Frontal cortex (tissue), 4 donors: ENCODE data around the gene PLEKHF1. TPM values are rescaled to one million over a fixed set of nuclear protein-coding genes. Genes with fewer than 3 reads are reported as not detected.
"Not testable (repeated sequence)": the region's sequence is repeated elsewhere in the genome, so short reads cannot be mapped to it uniquely, and the experiment has no call there.

Experiments
- DNase-seq, 2 donors: peaks; one replicate each; pipeline ENCODE4 v3.0.0; 2012; ENCODE audit warnings: low spot score in 2 of 2
- FAIRE-seq: peaks from 2 replicates; lab custom pipeline; 2012; peaks lifted over from hg19 to GRCh38; lab: Jason Lieb, UNC
- total RNA-seq: library from RNA; depleted of rRNA; stranded (reverse); fragments of >200 nt; gene quantifications from one replicate; pipeline ENCODE4 v1.2.3, GENCODE V29; 2014
- donor health status: control.
- donor health status: control.
- donor health status: control.

The PLEKHF1 gene
- total RNA-seq, 1 donor from 2014 or later, result 2.0 TPM

GRCh38 chr19:29662604-29663404 is 2.5 kb upstream of the PLEKHF1 start:
- FAIRE-seq, result no peak
- peak in 1 of 2 donors; percentile 15 for DNase-seq

GRCh38 chr19:29663861-29664752 is 1.2 kb upstream of the PLEKHF1 start:
- DNase-seq, result no peak
- FAIRE-seq, result no peak

GRCh38 chr19:29664753-29665214 is 477 bp upstream of the PLEKHF1 start:
- no peak for FAIRE-seq
- DNase-seq, result no peak

GRCh38 chr19:29665826-29666577 is 741 bp downstream of the PLEKHF1 start:
- DNase-seq (no peak), FAIRE-seq (no peak)

DNA sequence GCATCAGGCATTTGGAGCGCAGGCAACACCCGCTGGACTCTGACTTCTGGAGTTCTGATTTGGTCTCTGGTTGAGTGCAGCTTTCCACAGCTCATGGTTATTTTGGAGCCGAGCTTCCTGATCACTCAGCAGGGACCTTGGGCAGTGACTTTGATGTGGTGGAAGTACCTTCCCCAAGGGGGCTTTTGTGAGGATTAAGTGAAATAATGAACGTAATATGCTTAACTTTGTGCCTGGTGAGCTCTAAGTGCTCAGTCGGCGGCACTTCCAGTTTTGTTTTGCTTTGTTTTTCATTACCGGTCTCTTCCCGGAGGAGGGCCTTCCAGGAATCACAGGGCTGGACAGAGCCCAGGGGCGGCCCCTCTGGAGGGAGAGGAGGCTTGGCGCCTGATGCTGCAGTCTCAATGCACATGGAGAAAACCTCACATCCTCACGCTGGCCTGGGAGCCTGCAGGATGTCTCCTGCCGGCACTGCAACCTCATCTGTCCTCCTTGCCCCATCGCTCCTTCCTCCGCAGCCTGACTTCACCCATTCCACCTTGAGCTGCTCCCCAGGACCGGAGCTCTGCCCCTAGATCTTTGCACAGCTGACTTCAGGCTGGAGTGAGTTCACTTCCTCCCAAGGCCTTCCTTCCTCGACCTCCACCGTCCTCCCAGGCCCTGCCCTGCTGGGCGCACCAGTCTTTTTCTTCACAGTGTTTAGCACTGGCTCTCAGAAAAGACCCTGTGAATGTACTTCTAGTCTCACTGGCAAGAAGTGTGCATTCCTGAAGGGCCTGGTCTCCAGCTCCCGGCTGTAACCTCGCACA is 1.5 kb downstream of the PLEKHF1 start:
- DNase-seq (peak in 1 of 2 donors; percentile 33), FAIRE-seq (no peak)

DNA sequence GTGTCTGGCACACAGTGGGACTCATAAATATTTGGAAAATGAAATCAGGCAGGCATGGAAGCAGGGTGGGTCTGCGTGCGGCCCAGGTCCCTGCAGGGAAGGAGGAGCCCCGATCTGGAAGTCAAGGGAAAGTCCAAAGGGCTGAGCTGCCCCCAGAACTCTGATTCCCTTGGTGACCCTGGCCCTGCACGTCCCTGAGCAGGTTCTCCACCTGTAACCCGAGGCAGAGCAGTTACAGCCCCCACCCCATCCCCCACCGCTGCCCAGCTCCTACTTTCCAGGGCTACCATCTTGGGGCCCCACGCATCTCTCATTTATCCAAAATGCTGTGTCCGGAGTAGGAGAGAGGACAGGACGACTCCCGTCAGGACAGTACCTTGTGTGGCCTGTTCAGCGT is 2.1 kb downstream of the PLEKHF1 start:
- FAIRE-seq, result no peak
- no peak for DNase-seq

- DNase-seq, result no peak
Observed at GRCh38 chr19:29667901-29668341, 2.7 kb downstream of the PLEKHF1 start.

GRCh38 chr19:29668746-29669609 is 3.7 kb downstream of the PLEKHF1 start:
- DNase-seq (no peak), FAIRE-seq (no peak)

More at GRCh38 chr19:29667901-29668341, 2.7 kb downstream of the PLEKHF1 start:
- FAIRE-seq, result no peak

GRCh38 chr19:29670255-29670654 is 5.0 kb downstream of the PLEKHF1 start:
- FAIRE-seq (no peak), DNase-seq (no peak)

DNA sequence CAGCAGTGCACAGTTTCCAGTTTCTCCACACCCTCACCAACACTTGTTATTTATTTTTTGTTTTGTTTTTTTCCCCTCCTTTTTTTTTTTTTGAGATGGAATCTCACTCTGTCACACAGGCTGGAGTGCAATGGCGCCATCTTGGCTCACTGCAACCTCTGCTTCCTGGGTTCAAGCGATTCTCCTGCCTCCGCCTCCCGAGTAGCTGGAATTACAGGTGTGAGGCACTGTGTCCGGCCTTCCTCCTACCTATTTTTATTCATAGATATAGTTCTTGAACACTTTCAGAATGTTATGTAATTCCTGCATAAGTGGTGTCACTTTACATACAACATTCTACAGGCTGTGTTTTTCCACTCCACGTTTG is 5.7 kb downstream of the PLEKHF1 start:
- FAIRE-seq, DNase-seq: not testable (repeated sequence)

GRCh38 chr19:29671393-29672160 is 6.3 kb downstream of the PLEKHF1 start:
- no peak for FAIRE-seq

GRCh38 chr19:29672319-29672932 is 7.2 kb downstream of the PLEKHF1 start:
- FAIRE-seq, result no peak

More at GRCh38 chr19:29671393-29672160, 6.3 kb downstream of the PLEKHF1 start:
- peak in 1 of 2 donors; percentile 9 for DNase-seq

GRCh38 chr19:29672933-29673336 is 7.7 kb downstream of the PLEKHF1 start:
- no peak for DNase-seq
- FAIRE-seq, result no peak

More at GRCh38 chr19:29672319-29672932, 7.2 kb downstream of the PLEKHF1 start:
- no peak for DNase-seq

DNA sequence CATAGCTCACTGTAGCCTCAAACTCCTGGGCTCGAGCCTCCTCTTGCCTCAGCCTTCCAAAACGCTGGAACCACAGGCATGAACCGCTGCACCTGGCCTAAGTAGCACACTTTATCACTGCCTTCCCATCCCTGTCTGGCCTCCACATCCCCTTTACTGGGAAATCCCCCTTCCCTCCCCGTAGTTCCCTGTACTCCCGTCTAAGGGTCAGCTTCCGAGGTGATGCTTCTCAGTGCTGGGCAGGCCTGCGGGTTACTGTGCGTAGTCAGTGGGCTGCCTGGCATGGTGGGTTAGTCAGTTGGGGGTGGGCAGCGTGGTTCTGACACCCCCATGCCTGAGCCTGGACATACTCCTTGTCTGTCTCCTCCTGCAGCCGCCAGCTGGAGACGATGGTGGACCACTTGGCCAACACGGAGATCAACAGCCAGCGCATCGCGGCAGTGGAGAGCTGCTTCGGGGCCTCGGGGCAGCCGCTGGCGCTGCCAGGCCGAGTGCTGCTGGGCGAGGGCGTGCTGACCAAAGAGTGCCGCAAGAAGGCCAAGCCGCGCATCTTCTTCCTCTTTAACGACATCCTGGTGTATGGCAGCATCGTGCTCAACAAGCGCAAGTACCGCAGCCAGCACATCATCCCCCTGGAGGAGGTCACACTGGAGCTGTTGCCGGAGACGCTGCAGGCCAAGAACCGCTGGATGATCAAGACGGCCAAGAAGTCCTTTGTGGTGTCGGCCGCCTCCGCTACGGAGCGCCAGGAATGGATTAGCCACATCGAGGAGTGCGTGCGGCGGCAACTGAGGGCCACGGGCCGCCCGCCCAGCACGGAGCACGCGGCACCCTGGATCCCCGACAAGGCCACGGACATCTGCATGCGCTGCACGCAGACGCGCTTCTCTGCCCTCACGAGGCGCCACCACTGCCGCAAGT is 8.4 kb downstream of the PLEKHF1 start:
- no peak for DNase-seq
- FAIRE-seq, result no peak

GRCh38 chr19:29674374-29675119 is 9.3 kb downstream of the PLEKHF1 start:
- FAIRE-seq, result no peak
- DNase-seq, result no peak
